Fibroblast of gingiva (primary cell): ENCODE measurements around the gene ITGB4.

Experiments
- DNase-seq: peaks from one replicate; pipeline ENCODE4 v3.0.0-alpha.2; 2011; ENCODE audit warnings: low read depth

Gene ITGB4

GRCh38 chr17:75791254-75791653 lies 70.0 kb downstream of the ITGB4 start:
- peak; percentile 40 for DNase-seq

- DNase-seq: no peak
Observed at GRCh38 chr17:75793460-75793859, 72.2 kb downstream of the ITGB4 start.

GRCh38 chr17:75795820-75796607 lies 74.8 kb downstream of the ITGB4 start:
- DNase-seq: no peak

GRCh38 chr17:75799402-75799801 lies 78.1 kb downstream of the ITGB4 start:
- DNase-seq: no peak

GRCh38 chr17:75803883-75804282 lies 82.6 kb downstream of the ITGB4 start:
- DNase-seq: no peak

GRCh38 chr17:75806822-75807500 lies 85.7 kb downstream of the ITGB4 start:
- DNase-seq: no peak
